ENCODE measurements around the gene CBLL1.

- TF ChIP-seq CTCF (IDR thresholded peaks at IDR 0.05; ENCODE audit: poor library complexity, severe bottlenecking) = no peak
- no peak for TF ChIP-seq SMC3 (conservative IDR thresholded peaks at IDR 0.05; ENCODE audit: poor library complexity)
- no peak for TF ChIP-seq EZH2 (IDR thresholded peaks at IDR 0.05; ENCODE audit: borderline replicate concordance, insufficient read depth, low read length, poor library complexity, severe bottlenecking)
- TF ChIP-seq POLR2AphosphoS5 (IDR thresholded peaks at IDR 0.05) = no peak
- no peak for TF ChIP-seq EP300 (conservative IDR thresholded peaks at IDR 0.05; ENCODE audit: poor library complexity, severe bottlenecking)
- no peak for TF ChIP-seq RAD21 (conservative IDR thresholded peaks at IDR 0.05)
These were observed 40.7 kb upstream of the CBLL1 start for GRCh38 chr7:107703219-107703618.
